Keratinocyte (primary cell): ENCODE measurements around the gene IRX5.

Experiments
- EZH2 ChIP-seq: IDR thresholded peaks from one replicate; pipeline ENCODE4 v1.6.1; 2012; ENCODE audit warnings: inconsistent platforms, mild to moderate bottlenecking, low read length, moderate library complexity
- TF ChIP-seq, protein P1 (sequence below), 3 experiments: IDR thresholded peaks in 1 of 3; conservative IDR thresholded peaks in 1 of 3; optimal IDR thresholded peaks in 1 of 3; 2 replicates in 2 of 3; 3 replicates in 1 of 3; pipeline versions ENCODE3 to v1.5.1; 2011; ENCODE audit warnings: low read length in 3 of 3, mild to moderate bottlenecking in 3 of 3, moderate library complexity in 2 of 3, control low read depth in 1 of 3, inconsistent platforms in 1 of 3; ENCODE audit not compliant: insufficient read depth in 2 of 3; ENCODE audit errors: extremely low read depth in 1 of 3

- TF ChIP-seq, protein P1, sequence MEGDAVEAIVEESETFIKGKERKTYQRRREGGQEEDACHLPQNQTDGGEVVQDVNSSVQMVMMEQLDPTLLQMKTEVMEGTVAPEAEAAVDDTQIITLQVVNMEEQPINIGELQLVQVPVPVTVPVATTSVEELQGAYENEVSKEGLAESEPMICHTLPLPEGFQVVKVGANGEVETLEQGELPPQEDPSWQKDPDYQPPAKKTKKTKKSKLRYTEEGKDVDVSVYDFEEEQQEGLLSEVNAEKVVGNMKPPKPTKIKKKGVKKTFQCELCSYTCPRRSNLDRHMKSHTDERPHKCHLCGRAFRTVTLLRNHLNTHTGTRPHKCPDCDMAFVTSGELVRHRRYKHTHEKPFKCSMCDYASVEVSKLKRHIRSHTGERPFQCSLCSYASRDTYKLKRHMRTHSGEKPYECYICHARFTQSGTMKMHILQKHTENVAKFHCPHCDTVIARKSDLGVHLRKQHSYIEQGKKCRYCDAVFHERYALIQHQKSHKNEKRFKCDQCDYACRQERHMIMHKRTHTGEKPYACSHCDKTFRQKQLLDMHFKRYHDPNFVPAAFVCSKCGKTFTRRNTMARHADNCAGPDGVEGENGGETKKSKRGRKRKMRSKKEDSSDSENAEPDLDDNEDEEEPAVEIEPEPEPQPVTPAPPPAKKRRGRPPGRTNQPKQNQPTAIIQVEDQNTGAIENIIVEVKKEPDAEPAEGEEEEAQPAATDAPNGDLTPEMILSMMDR (optimal IDR thresholded peaks at IDR 0.05 in 1 of 3, IDR thresholded peaks at IDR 0.05 in 1 of 3, conservative IDR thresholded peaks at IDR 0.05 in 1 of 3; ENCODE audit: extremely low read depth in 1 of 3, insufficient read depth in 2 of 3, low read length in 3 of 3) = no peak
- no peak for TF ChIP-seq EZH2
Observed at GRCh38 chr16:54923988-54924387, 6.7 kb upstream of the IRX5 start.
